Measurements from ENCODE around the gene SCFD2.
A peak's percentile ranks its signal among the peaks of the same experiment; 100 is the strongest.
"Not testable (repeated sequence)": the region's sequence is repeated elsewhere in the genome, so short reads cannot be mapped to it uniquely, and the experiment has no call there.

The SCFD2 gene

DNA sequence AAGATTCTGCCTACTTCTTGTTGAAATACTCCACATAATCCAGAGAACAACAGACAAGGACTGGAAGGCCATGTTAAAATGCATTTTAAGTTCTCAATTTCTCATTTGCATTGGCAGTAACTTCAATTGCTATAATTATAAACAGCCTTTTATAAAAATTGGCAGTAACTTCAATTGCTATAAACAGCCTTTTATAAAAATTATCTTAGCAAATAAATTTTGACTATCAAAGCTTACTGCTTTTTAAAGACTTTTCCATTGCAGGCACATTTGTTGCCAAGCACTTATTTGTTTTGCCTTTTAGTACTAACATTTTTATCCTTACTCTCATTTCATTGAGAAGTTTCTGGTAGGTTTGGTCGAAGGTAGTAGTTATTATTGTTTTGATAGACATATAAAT lies 17.8 kb downstream of the SCFD2 start:
- H3K9me3 Mint-ChIP-seq: peaks cover 16% of the 10 kb centered on the region
- H3K4me3 Mint-ChIP-seq: no peak overlapping the region
- no peaks in the 10 kb centered on the region for H3K4me1 Mint-ChIP-seq
- no peaks in the 10 kb centered on the region for H3K27me3 Mint-ChIP-seq (ENCODE audit: low read depth)
- TF ChIP-seq, protein P1, sequence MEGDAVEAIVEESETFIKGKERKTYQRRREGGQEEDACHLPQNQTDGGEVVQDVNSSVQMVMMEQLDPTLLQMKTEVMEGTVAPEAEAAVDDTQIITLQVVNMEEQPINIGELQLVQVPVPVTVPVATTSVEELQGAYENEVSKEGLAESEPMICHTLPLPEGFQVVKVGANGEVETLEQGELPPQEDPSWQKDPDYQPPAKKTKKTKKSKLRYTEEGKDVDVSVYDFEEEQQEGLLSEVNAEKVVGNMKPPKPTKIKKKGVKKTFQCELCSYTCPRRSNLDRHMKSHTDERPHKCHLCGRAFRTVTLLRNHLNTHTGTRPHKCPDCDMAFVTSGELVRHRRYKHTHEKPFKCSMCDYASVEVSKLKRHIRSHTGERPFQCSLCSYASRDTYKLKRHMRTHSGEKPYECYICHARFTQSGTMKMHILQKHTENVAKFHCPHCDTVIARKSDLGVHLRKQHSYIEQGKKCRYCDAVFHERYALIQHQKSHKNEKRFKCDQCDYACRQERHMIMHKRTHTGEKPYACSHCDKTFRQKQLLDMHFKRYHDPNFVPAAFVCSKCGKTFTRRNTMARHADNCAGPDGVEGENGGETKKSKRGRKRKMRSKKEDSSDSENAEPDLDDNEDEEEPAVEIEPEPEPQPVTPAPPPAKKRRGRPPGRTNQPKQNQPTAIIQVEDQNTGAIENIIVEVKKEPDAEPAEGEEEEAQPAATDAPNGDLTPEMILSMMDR (IDR thresholded peaks at IDR 0.05; ENCODE audit: unreplicated experiment in 3 of 3): no peak
- H3K36me3 Mint-ChIP-seq (ENCODE audit: low read depth): peaks cover 16% of the 10 kb centered on the region
- no peak overlapping the region for H3K27ac Mint-ChIP-seq

DNA sequence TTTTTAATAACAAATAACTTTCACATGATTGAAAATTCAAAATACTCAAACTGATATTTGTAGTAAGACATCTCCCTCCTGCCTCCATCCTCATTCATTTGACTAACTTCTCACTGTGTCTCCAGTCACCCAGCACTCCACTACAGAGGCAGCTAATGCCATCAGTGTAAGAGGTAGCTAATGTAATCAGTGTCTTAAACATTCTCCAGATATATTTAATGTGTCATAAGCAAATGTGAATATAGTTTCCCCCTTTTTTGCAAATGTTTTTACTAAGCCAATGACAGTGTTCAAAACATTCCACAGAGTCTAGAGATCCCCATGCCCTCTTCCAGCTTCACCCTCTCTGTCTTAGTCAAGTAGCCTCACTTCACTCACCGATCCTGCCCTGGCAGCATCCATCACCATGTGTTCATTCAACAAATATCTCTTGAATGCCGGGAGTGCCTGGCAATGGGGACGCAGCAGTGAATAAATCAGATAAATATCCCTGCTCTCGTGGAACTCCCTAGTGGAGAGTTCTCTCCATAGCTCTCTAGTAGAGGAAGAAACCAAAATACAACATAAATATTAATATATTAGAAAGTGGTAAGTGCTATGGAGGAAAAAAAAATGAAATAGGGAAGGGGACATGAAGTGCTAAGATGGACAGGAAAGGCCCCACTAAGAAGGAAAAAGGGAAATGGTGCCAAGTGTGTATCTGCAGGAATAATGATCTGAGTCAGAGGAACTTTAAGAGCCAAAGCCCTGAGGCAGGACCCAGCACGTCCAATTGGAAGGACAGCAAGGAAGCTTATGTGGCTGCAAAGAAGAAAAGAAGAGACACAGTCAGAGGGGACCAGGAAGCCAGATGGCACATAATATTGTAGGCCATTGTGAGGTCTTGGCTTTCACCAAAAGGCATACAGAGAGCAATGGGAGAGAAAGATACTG lies 18.7 kb downstream of the SCFD2 start:
- no peaks in the 10 kb centered on the region for H3K4me1 Mint-ChIP-seq
- H3K27ac Mint-ChIP-seq: no peak overlapping the region
- H3K27me3 Mint-ChIP-seq (ENCODE audit: low read depth): no peaks in the 10 kb centered on the region
- peaks cover 16% of the 10 kb centered on the region for H3K36me3 Mint-ChIP-seq (ENCODE audit: low read depth)
- TF ChIP-seq, protein P1 (IDR thresholded peaks at IDR 0.05; ENCODE audit: unreplicated experiment in 3 of 3): no peak
- H3K9me3 Mint-ChIP-seq: peaks cover 22% of the 10 kb centered on the region
- H3K4me3 Mint-ChIP-seq: no peak overlapping the region

DNA sequence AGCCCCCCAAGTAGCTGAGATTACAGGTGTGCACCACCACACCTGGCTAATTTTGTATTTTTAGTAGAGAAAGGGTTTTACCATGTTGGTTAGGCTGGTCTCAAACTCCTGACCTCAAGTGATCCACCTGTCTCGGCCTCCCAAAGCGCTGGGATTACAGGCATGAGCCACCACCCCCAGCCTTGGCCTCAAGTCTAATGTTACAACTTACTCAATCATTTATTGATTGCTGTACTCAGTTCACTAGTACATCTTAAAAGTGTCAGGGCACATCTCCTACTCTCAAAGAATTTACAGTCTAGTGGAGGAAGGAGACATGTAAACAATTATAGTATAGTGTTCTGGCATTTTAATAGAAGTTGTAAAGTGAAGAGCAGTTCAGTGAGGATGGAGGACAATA lies 19.5 kb downstream of the SCFD2 start:
- H3K27me3 Mint-ChIP-seq (ENCODE audit: low read depth); H3K4me1 Mint-ChIP-seq; H3K4me3 Mint-ChIP-seq; H3K27ac Mint-ChIP-seq: not testable (repeated sequence)
- Mint-ChIP-seq H3K36me3 (ENCODE audit: low read depth) (peaks cover 17% of the 10 kb centered on the region), H3K9me3 (peaks cover 26% of the 10 kb centered on the region)

DNA sequence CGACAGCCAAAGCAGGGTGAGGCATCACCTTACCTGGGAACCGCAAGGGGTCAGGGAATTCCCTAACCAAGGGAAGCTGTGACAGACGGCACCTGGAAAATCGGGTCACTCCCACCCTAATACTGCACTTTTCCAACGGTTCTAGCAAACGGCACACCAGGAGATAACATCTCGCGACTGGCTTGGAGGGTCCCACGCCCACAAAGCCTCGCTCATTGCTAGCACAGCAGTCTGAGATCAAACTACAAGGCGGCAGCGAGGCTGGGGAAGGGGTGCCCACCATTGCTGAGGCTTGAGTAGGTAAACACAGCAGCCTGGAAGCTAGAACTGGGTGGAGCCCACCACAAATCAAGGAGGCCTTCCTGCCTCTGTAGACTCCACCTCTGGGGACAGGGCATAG lies 25.7 kb downstream of the SCFD2 start:
- not testable (repeated sequence) for H3K27ac Mint-ChIP-seq; H3K4me1 Mint-ChIP-seq; H3K27me3 Mint-ChIP-seq (ENCODE audit: low read depth); H3K4me3 Mint-ChIP-seq
- Mint-ChIP-seq H3K9me3 (peaks cover 47% of the 10 kb centered on the region), H3K36me3 (ENCODE audit: low read depth) (peaks cover 27% of the 10 kb centered on the region)

DNA sequence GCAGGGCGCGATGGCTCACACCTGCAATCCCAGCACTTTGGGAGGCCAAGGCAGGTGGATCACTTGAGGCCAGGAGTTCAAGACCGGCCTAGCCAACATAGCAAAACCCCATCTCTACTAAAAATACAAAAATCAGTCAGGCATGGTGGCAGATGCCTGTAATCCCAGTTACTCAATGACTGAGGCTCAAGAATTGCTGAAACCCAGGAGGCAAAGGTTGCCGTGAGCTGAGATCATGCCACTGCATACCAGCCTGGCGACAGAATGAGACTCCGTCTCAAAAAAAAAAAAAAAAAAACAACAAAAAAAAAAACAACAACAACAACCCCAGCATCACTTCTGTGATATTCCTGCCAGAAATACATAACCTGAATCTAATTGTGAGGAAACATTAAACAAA lies 30.9 kb downstream of the SCFD2 start:
- peaks cover 20% of the 10 kb centered on the region for H3K9me3 Mint-ChIP-seq
- not testable (repeated sequence) for H3K27ac Mint-ChIP-seq; H3K27me3 Mint-ChIP-seq (ENCODE audit: low read depth)

DNA sequence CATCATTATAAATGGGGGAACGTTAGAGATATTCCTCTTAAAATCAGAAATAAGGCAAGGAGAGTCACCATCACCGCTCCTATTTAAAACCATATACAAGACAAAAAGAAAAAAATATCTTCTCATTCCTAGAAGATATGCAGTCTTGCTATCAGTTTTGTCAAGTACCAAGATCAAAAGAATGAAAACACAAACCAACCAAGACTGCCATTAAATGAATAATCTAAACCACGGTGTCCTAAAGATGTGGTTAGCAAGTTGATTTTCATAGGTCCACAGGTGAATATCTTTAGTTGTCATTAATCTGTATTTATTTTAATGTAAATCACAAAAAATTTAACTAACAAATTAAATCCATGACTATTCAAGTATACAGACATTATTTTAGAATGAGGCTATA lies 39.3 kb downstream of the SCFD2 start:
- Mint-ChIP-seq H3K36me3 (ENCODE audit: low read depth) (peaks cover 18% of the 10 kb centered on the region), H3K4me1 (peaks cover 8% of the 10 kb centered on the region), H3K4me3 (no peak overlapping the region), H3K9me3 (peaks cover 18% of the 10 kb centered on the region), H3K27ac (no peak overlapping the region), H3K27me3 (ENCODE audit: low read depth) (no peaks in the 10 kb centered on the region)
- TF ChIP-seq, protein P1 (IDR thresholded peaks at IDR 0.05; ENCODE audit: unreplicated experiment in 3 of 3): no peak

More for the DNA sequence above, 30.9 kb downstream of the SCFD2 start:
- H3K4me3 Mint-ChIP-seq, H3K4me1 Mint-ChIP-seq: not testable (repeated sequence)
- H3K36me3 Mint-ChIP-seq (ENCODE audit: low read depth): peaks cover 18% of the 10 kb centered on the region

DNA sequence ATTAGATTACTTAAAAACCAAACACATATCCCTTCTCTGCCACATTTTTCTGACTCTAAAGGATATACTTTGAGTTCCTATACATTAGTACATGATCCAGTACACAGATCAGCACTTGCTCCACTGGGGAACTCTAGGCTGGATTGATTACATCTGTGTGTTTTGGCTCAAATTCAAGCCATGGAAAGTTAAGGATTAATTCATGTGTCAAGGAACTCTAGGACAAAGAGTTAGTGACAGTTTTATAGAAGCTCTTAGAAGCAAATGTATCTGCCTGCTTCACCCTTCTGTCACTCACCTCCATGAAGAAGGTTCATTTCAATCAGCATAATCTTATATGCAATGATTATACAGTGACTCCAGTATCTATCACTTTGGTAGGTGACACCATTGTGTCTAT lies 43.2 kb downstream of the SCFD2 start:
- Mint-ChIP-seq H3K36me3 (ENCODE audit: low read depth) (peaks cover 9% of the 10 kb centered on the region), H3K27me3 (ENCODE audit: low read depth) (no peaks in the 10 kb centered on the region), H3K4me3 (no peak overlapping the region)

More for the DNA sequence above, 43.2 kb downstream of the SCFD2 start:
- TF ChIP-seq, protein P1 (IDR thresholded peaks at IDR 0.05; ENCODE audit: unreplicated experiment in 3 of 3): no peak
- Mint-ChIP-seq H3K27ac (peak overlapping the region in 1 of 3 experiments; percentile 31), H3K9me3 (peaks cover 8% of the 10 kb centered on the region), H3K4me1 (peaks cover 13% of the 10 kb centered on the region)

Data from nephron (organoid).